Neural progenitor cell (in vitro differentiated cells): ENCODE measurements around the gene PTGES2. TPM values are rescaled to one million over a fixed set of nuclear protein-coding genes. Genes with fewer than 3 reads are reported as not detected.

Experiments
- DNase-seq: peaks from one replicate; pipeline ENCODE4 v3.0.0-alpha.2; 2016; ENCODE audit warnings: low spot score
- H2AFZ ChIP-seq: fragments of 200-600 bp; sonication (generic); replicated peaks from 2 replicates; pipeline ENCODE4 v1.6.1; 2016; ENCODE audit warnings: antibody characterized with exemption
- H3F3A ChIP-seq: fragments of 200-600 bp; sonication (generic); 2 replicates; pipeline ENCODE4 v1.6.1; 2016; ENCODE audit warnings: antibody characterized with exemption, low read depth
- H3K27ac ChIP-seq: fragments of 200-600 bp; sonication (generic); 2 replicates; pipeline ENCODE4 v1.5.1; 2016; ENCODE audit warnings: mild to moderate bottlenecking
- H3K27me3 ChIP-seq: fragments of 200-600 bp; sonication (generic); 2 replicates; pipeline ENCODE4 v1.6.1; 2016; ENCODE audit warnings: mild to moderate bottlenecking, moderate library complexity
- H3K36me3 ChIP-seq: fragments of 200-600 bp; sonication (generic); 2 replicates; pipeline ENCODE4 v1.5.1; 2016
- H3K4me1 ChIP-seq: fragments of 200-600 bp; sonication (generic); 2 replicates; pipeline ENCODE4 v1.6.1; 2016; ENCODE audit warnings: mixed run types
- H3K4me2 ChIP-seq: fragments of 200-600 bp; sonication (generic); 2 replicates; pipeline ENCODE4 v1.6.1; 2016
- H3K4me3 ChIP-seq: fragments of 200-600 bp; sonication (generic); 2 replicates; pipeline ENCODE4 v1.5.1; 2016
- H3K79me2 ChIP-seq: fragments of 200-600 bp; sonication (generic); 2 replicates; pipeline ENCODE4 v1.6.1; 2016; ENCODE audit warnings: low read depth
- H3K9ac ChIP-seq: fragments of 200-600 bp; sonication (generic); 2 replicates; pipeline ENCODE4 v1.6.1; 2016
- H3K9me3 ChIP-seq: fragments of 200-600 bp; sonication (generic); 2 replicates; pipeline ENCODE4 v1.5.1; 2016; ENCODE audit warnings: low read depth
- H4K20me1 ChIP-seq: fragments of 200-600 bp; sonication (generic); 2 replicates; pipeline ENCODE4 v1.6.1; 2016; ENCODE audit warnings: low read depth
- H3K27ac Mint-ChIP-seq: 3 replicates; pipeline ENCODE4 v1.8.0; 2021; ENCODE audit warnings: mixed read lengths
- H3K27me3 Mint-ChIP-seq: 2 replicates; pipeline ENCODE4 v1.8.0; 2022; ENCODE audit warnings: low read depth, mild to moderate bottlenecking, inconsistent platforms, moderate library complexity, mixed read lengths; ENCODE audit not compliant: insufficient read depth
- H3K36me3 Mint-ChIP-seq: 3 replicates; pipeline ENCODE4 v1.8.0; 2021; ENCODE audit warnings: mixed read lengths
- H3K4me1 Mint-ChIP-seq: 3 replicates; pipeline ENCODE4 v1.8.0; 2021; ENCODE audit warnings: mixed read lengths
- H3K4me3 Mint-ChIP-seq: 3 replicates; pipeline ENCODE4 v1.8.0; 2021; ENCODE audit warnings: mild to moderate bottlenecking, moderate library complexity, mixed read lengths
- H3K9me3 Mint-ChIP-seq: 3 replicates; pipeline ENCODE4 v1.8.0; 2020; ENCODE audit warnings: mixed read lengths
- EZH2 ChIP-seq: fragments of 200-600 bp; sonication (generic); IDR thresholded peaks from 2 replicates; pipeline ENCODE4 v1.6.1; 2017; ENCODE audit warnings: antibody characterized with exemption, mild to moderate bottlenecking, moderate library complexity
- EZH2phosphoT487 ChIP-seq: fragments of 200-600 bp; sonication (generic); IDR thresholded peaks from 2 replicates; pipeline ENCODE4 v1.6.1; 2017; ENCODE audit warnings: antibody characterized with exemption
- total RNA-seq: library from RNA; depleted of rRNA; stranded (reverse); fragments of >200 nt; gene quantifications from 2 replicates; pipeline ENCODE4 v1.2.3, GENCODE V29; 2015; ENCODE audit warnings: low replicate concordance
- TF ChIP-seq, protein P1 (sequence below): fragments of 200-600 bp; sonication (generic); IDR thresholded peaks from 2 replicates; pipeline ENCODE4 v1.5.1; 2017; ENCODE audit warnings: antibody characterized with exemption, mild to moderate bottlenecking

PTGES2 gene
- total RNA-seq, 1 donor from 2014 or later = 25.7 TPM

DNA sequence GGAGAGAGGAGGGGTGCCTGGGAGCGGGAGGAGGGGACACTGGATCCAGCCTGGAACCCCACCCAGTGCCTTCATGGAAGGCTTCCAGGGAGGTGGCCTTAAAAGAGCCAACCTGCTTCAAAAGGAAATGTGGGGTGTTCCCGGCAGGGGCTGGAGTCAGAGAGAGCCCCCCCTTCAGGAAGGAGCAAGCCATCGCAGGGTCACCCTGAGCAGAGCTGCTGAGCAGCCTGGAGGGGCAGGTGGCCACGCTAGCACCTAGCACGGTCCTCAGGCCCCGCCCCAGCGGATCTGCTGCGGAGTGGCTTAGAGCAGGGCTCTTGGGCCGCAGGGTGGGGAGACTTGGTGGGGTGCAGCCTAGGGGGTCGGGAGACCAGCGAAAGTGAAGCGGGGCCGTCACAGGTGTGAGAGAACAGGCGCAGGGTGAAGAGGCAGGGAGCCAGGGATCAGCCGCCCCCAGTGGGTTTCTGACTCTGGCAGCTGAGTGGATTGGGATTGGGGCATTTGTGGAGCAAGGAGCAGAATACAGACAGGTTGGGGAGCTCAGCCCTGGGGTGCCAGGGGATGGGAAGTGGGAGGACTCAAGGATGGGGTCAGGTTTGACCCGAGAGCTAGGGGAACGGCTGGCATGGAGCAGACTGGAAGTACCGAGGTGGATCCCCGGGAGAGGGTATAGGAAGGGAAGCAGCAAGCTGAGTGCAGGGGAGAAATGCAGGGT lies 23.2 kb upstream of the PTGES2 start:
- Histone ChIP-seq H3K9me3 (no peaks in the 10 kb centered on the region), H3K27ac (no peak overlapping the region), H3K9ac (no peak overlapping the region), H2AFZ (peak overlapping the region; percentile 83), H3F3A (no peaks in the 10 kb centered on the region), H3K4me3 (no peak overlapping the region), H3K4me1 (no peaks in the 10 kb centered on the region), H4K20me1 (no peaks in the 10 kb centered on the region), H3K4me2 (no peak overlapping the region), H3K79me2 (no peaks in the 10 kb centered on the region), H3K27me3 (no peaks in the 10 kb centered on the region), H3K36me3 (no peaks in the 10 kb centered on the region)
- H3K27ac Mint-ChIP-seq = peak overlapping the region; percentile 18
- TF ChIP-seq, protein P1, sequence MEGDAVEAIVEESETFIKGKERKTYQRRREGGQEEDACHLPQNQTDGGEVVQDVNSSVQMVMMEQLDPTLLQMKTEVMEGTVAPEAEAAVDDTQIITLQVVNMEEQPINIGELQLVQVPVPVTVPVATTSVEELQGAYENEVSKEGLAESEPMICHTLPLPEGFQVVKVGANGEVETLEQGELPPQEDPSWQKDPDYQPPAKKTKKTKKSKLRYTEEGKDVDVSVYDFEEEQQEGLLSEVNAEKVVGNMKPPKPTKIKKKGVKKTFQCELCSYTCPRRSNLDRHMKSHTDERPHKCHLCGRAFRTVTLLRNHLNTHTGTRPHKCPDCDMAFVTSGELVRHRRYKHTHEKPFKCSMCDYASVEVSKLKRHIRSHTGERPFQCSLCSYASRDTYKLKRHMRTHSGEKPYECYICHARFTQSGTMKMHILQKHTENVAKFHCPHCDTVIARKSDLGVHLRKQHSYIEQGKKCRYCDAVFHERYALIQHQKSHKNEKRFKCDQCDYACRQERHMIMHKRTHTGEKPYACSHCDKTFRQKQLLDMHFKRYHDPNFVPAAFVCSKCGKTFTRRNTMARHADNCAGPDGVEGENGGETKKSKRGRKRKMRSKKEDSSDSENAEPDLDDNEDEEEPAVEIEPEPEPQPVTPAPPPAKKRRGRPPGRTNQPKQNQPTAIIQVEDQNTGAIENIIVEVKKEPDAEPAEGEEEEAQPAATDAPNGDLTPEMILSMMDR = peak; percentile 61
- no peak for TF ChIP-seq EZH2phosphoT487
- DNase-seq = peak; percentile 69
- H3K4me1 Mint-ChIP-seq = peaks cover 14% of the 10 kb centered on the region
- H3K36me3 Mint-ChIP-seq = no peaks in the 10 kb centered on the region
- no peaks in the 10 kb centered on the region for H3K9me3 Mint-ChIP-seq
- H3K27me3 Mint-ChIP-seq = peaks cover 10% of the 10 kb centered on the region
- peak overlapping the region; percentile 41 for H3K4me3 Mint-ChIP-seq

DNA sequence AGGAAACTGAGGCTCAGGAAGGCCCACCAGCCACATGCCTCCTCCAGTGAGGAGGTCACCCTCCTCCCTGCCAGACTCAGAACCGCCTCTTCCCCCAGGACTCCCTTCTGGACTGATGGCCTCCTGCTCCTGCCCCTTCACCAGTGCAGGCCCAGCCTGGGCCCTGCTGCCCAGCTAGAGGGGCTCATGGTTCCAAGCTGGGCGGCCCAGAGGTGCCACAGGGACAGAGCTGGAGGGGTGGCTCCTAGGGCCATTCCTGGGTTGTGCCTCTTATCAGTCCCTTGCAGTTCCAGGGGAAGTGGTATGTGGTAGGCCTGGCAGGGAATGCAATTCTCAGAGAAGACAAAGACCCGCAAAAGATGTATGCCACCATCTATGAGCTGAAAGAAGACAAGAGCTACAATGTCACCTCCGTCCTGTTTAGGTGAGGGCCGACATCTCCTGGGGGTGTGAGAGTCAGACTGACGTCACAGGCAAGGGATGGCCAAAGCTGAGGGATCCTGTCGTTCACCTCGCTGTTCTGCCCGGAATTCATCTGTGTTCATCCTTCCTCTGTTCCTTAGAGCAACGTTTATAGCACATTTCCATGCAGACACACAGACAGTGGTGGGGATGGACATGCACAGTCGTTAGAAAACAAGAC lies 22.5 kb upstream of the PTGES2 start:
- DNase-seq = no peak
- Histone ChIP-seq H3F3A (no peaks in the 10 kb centered on the region), H4K20me1 (no peaks in the 10 kb centered on the region), H3K4me2 (no peak overlapping the region), H3K36me3 (no peaks in the 10 kb centered on the region), H3K4me3 (no peak overlapping the region), H3K9me3 (no peaks in the 10 kb centered on the region), H3K9ac (no peak overlapping the region), H3K27me3 (no peaks in the 10 kb centered on the region), H3K79me2 (no peaks in the 10 kb centered on the region), H2AFZ (peak overlapping the region; percentile 83), H3K27ac (no peak overlapping the region), H3K4me1 (no peaks in the 10 kb centered on the region)
- H3K36me3 Mint-ChIP-seq = no peaks in the 10 kb centered on the region
- peak overlapping the region; percentile 78 for H3K27ac Mint-ChIP-seq
- TF ChIP-seq EZH2phosphoT487 (no peak), EZH2 (no peak)
- TF ChIP-seq, protein P1 = no peak
- no peak overlapping the region for H3K4me3 Mint-ChIP-seq
- peaks cover 13% of the 10 kb centered on the region for H3K27me3 Mint-ChIP-seq
- peaks cover 16% of the 10 kb centered on the region for H3K4me1 Mint-ChIP-seq
- H3K9me3 Mint-ChIP-seq = no peaks in the 10 kb centered on the region

DNA sequence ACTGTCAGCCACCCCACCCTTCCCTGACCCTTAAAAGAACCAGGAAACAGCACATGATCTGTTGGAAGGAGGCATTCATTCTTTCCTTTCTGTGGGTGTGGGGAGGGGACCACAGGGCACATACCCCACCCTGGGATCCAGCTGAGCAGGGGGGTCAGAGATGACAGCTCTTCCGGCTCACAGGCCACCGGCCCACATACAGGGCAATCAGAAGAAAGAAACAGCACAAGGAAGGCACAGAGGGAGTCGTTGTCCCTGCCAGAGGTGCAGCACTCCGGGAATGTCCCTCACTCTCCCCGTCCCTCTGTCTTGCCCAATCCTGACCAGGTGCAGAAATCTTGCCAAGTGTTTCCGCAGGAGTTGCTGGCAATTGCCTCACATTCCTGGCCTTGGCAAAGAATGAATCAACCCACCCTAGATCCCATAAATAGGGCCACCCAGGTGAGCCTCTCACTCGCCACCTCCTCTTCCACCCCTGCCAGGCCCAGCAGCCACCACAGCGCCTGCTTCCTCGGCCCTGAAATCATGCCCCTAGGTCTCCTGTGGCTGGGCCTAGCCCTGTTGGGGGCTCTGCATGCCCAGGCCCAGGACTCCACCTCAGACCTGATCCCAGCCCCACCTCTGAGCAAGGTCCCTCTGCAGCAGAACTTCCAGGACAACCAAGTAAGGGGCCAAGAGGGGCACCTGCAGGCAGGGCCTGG lies 21.6 kb upstream of the PTGES2 start, which contains the start of gene LCN2:
LCN2 (plus strand) TSS at position 453 of the 701 bp plus-strand sequence; CDS start at position 526, 73 bp downstream.
- Histone ChIP-seq H3K4me2 (no peak within 1 kb of the TSS), H3K9ac (no peak within 1 kb of the TSS), H3F3A (no peaks in the 10 kb centered on the region), H3K27me3 (no peaks in the 10 kb centered on the region), H4K20me1 (no peaks in the 10 kb centered on the region), H3K27ac (no peak within 1 kb of the TSS), H3K4me1 (no peaks in the 10 kb centered on the region), H3K36me3 (no peaks in the 10 kb centered on the region), H3K4me3 (no peak within 1 kb of the TSS), H2AFZ (no peak within 1 kb of the TSS), H3K9me3 (no peaks in the 10 kb centered on the region), H3K79me2 (no peaks in the 10 kb centered on the region)
- Mint-ChIP-seq H3K4me3 (no peak within 1 kb of the TSS), H3K36me3 (no peaks in the 10 kb centered on the region), H3K27me3 (peaks cover 13% of the 10 kb centered on the region), H3K4me1 (peaks cover 15% of the 10 kb centered on the region), H3K27ac (peak within 1 kb of the TSS; percentile 88), H3K9me3 (no peaks in the 10 kb centered on the region)
- TF ChIP-seq EZH2phosphoT487 = no peak
- TF ChIP-seq, protein P1 = no peak
- TF ChIP-seq EZH2 = no peak
- DNase-seq = no peak
